Naive B cell (primary cell): ENCODE measurements around the gene GABARAPL2. TPM values are rescaled to one million over a fixed set of nuclear protein-coding genes. Genes with fewer than 3 reads are reported as not detected.

ENCODE experiments used
- ATAC-seq, 2 donors: fragments of 150-1000 bp; cut with Tn5 transposase; 2 replicates each; pipeline ENCODE4 v1.10.0; 2021; ENCODE audit warnings: low read depth in 2 of 2, mild to moderate bottlenecking in 2 of 2, moderate library complexity in 2 of 2
- DNase-seq: peaks from one replicate; pipeline ENCODE4 v3.0.0; 2022
- H3K27ac Mint-ChIP-seq, 6 donors: one replicate each; pipeline ENCODE4 v1.8.0; 2020 to 2022; ENCODE audit warnings: mild to moderate bottlenecking in 6 of 6, mixed read lengths in 6 of 6, moderate library complexity in 5 of 6, inconsistent platforms in 2 of 6
- H3K27me3 Mint-ChIP-seq, 3 donors: one replicate each; pipeline ENCODE4 v1.8.0; 2021 to 2022; ENCODE audit warnings: mixed read lengths in 3 of 3, mild to moderate bottlenecking in 1 of 3
- H3K36me3 Mint-ChIP-seq, 2 donors: one replicate each; pipeline ENCODE4 v1.8.0; 2020 to 2022; ENCODE audit warnings: mixed read lengths in 2 of 2, inconsistent platforms in 1 of 2, mild to moderate bottlenecking in 1 of 2
- H3K4me1 Mint-ChIP-seq, 3 donors: one replicate each; pipeline ENCODE4 v1.8.0; 2020 to 2022; ENCODE audit warnings: mixed read lengths in 3 of 3, inconsistent platforms in 1 of 3, mild to moderate bottlenecking in 1 of 3, moderate library complexity in 1 of 3
- H3K4me3 Mint-ChIP-seq, 8 donors: one replicate each; pipeline ENCODE4 v1.8.0; 2020 to 2022; ENCODE audit warnings: mild to moderate bottlenecking in 8 of 8, mixed read lengths in 8 of 8, moderate library complexity in 8 of 8, inconsistent platforms in 2 of 8
- H3K9me3 Mint-ChIP-seq, 7 donors: one replicate each; pipeline ENCODE4 v1.8.0; 2020 to 2022; ENCODE audit warnings: mixed read lengths in 7 of 7, mild to moderate bottlenecking in 5 of 7, inconsistent platforms in 2 of 7, moderate library complexity in 1 of 7
- polyA plus RNA-seq, 6 donors: library from polyadenylated mRNA; unstranded; fragments of 300-500 nt; fragmentation: Illumina TruSeq; gene quantifications; one replicate each; pipeline ENCODE4 v1.2.3, GENCODE V29; 2021; ENCODE audit warnings: low read depth in 6 of 6

GABARAPL2 gene
- 100 to 1,000 TPM; 251 to 332 (median 315) TPM for polyA plus RNA-seq

DNA sequence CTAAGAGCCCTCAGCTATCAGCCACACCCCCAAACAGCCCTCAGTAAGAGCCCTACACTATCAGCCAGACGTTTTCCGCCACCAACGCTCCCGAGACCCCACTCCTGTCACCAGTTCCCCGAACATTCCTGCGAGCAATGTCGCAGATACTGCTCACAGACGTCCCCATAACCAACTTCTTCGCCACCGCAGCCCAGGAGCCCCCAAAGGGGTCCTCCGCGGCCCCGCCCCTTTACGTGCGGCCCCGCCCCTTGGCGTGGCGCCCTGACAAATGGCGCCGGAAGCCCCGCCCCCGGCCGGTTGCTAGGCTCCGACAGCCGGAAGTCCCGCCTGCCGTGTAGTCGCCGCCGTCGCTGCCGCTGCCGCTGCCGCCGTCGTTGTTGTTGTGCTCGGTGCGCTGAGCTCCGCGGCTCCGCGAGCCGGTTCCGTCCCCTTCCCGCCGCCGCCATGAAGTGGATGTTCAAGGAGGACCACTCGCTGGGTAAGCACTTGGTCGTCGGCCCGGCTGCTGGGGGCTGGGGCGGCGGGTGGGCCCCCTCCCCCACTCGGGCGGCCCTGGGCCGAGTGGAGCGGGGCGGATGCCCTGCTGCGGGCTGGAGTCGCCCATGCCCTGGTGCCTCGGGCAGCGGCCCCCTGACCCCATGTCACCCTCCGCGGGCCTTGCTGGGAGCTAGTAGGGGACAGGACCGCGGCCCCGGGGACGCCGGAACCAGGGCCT is at the start of gene GABARAPL2:
TSS of gene GABARAPL2 (plus strand) at position 340 of the 718 bp plus-strand sequence. CDS start at position 448, 108 bp downstream.
- H3K27me3 Mint-ChIP-seq: peaks cover 0 to 14% (median 10%) of the 10 kb centered on the region in 3 donors
- peaks cover 35 to 55% (median 48%) of the 10 kb centered on the region in 3 donors for H3K4me1 Mint-ChIP-seq
- ATAC-seq: peak; percentile 42 to 64
- H3K36me3 Mint-ChIP-seq: peaks cover 0 to 5% of the 10 kb centered on the region in 2 donors
- DNase-seq: peak; percentile 97
- peak within 1 kb of the TSS; percentile 98 to 100 (median 100) for H3K27ac Mint-ChIP-seq
- peak within 1 kb of the TSS; percentile 87 to 100 (median 94) for H3K4me3 Mint-ChIP-seq
- H3K9me3 Mint-ChIP-seq: no peaks in the 10 kb centered on the region

DNA sequence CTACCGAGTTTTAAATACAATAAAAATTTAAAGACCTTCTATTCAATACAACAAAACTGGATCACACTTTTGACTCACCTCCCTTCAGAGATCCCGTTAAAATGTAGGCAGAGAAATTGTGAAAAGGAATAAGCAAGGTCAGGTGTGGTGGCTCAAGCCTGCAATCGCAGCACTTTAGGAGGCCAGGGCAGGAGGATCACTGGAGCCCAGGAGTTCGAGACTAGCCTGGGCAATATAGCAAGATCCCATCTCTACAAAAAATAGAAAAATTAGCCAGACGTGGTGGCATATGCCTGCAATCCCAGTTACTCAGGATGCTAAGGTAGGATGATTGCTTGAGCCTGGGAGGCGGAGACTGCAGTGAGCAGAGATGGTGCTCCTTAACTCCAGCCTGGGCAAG is 47.0 kb upstream of the GABARAPL2 start:
- Mint-ChIP-seq H3K27ac (no peak overlapping the region), H3K27me3 (no peaks in the 10 kb centered on the region), H3K4me3 (peak overlapping the region in 2 of 8 donors; percentile 12 to 29), H3K4me1 (peaks cover 6 to 19% (median 6%) of the 10 kb centered on the region in 3 donors), H3K9me3 (no peaks in the 10 kb centered on the region), H3K36me3 (no peaks in the 10 kb centered on the region)
- DNase-seq (no peak), ATAC-seq (no peak)

DNA sequence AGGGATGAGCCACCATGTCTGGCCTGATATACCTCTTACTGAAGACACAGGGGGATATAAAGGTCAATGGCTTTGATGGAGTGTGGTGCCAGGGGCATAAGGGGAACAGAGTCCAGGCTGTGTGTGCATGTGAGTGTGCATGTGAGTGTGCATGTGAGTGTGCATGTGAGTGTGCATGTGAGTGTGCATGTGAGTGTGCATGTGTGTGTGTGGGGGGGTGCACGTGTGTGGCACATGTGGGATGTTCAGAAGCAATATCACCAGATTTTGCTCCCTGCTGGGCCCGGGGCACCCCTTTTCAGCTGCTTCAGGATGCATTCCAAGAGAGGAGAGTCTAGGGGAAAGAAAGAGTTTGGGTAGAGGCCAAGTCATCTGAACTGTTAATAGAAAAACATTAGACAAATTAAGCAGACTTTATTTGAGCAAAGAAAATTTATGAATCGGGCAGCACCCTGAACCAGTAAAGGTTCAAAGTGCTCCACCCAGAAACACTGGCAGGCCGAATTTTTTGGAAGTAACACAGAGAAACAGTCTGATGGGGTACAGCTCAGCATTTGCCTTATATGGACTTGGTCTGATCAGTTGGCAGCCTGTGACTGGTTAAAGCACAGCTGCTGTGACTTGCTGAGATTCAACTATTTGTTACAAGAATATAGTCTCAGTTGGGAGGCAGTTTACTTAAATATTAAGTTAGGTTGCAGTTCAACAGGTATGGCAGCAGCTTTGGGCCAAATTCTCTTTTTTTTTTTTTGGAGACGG is 40.0 kb upstream of the GABARAPL2 start:
- H3K27ac Mint-ChIP-seq: no peak overlapping the region
- peaks cover 0 to 4% (median 2%) of the 10 kb centered on the region in 3 donors for H3K27me3 Mint-ChIP-seq

DNA sequence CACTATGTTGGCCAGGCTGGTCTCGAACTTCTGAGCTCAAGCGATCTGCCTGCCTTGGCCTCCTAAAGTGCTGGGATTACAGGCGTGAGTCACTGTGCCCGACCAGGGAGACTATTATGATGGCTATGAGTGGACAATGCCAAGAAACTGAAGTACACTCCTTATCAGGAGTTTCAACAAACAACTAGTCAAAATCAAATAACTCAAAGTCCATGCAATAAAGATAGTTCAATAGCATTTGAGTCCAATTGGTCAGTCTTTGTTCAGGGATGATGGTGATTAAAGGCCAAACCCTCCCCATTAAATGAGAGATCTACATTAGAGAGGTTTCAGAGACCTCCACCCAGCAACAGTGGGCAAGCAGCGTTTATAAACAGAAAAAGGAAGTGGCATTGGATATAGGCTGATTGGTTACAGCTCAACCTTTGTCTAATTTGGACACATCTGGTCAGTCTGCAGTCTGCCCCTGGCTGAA is 38.3 kb upstream of the GABARAPL2 start:
- H3K36me3 Mint-ChIP-seq: no peaks in the 10 kb centered on the region
- no peaks in the 10 kb centered on the region for H3K4me1 Mint-ChIP-seq
- peaks cover 0 to 6% (median 4%) of the 10 kb centered on the region in 3 donors for H3K27me3 Mint-ChIP-seq
- ATAC-seq (no peak), DNase-seq (no peak)
- H3K9me3 Mint-ChIP-seq: no peaks in the 10 kb centered on the region
- peak overlapping the region in 1 of 6 donors; percentile 12 for H3K27ac Mint-ChIP-seq
- H3K4me3 Mint-ChIP-seq: no peak overlapping the region

More for the DNA sequence above, 40.0 kb upstream of the GABARAPL2 start:
- no peaks in the 10 kb centered on the region for H3K9me3 Mint-ChIP-seq
- DNase-seq: no peak
- no peak overlapping the region for H3K4me3 Mint-ChIP-seq
- ATAC-seq: no peak
- H3K4me1 Mint-ChIP-seq: no peaks in the 10 kb centered on the region
- no peaks in the 10 kb centered on the region for H3K36me3 Mint-ChIP-seq

GRCh38 chr16:75529056-75529905 is 36.9 kb upstream of the GABARAPL2 start:
- Mint-ChIP-seq H3K4me3 (no peak overlapping the region), H3K4me1 (no peaks in the 10 kb centered on the region), H3K9me3 (no peaks in the 10 kb centered on the region), H3K27ac (peak overlapping the region in 1 of 6 donors; percentile 39), H3K36me3 (no peaks in the 10 kb centered on the region), H3K27me3 (peaks cover 0 to 6% (median 4%) of the 10 kb centered on the region in 3 donors)
- no peak for DNase-seq
- no peak for ATAC-seq

GRCh38 chr16:75529959-75530358 is 36.2 kb upstream of the GABARAPL2 start:
- Mint-ChIP-seq H3K4me1 (no peaks in the 10 kb centered on the region), H3K27ac (no peak overlapping the region), H3K27me3 (peaks cover 0 to 6% (median 4%) of the 10 kb centered on the region in 3 donors), H3K9me3 (no peaks in the 10 kb centered on the region), H3K4me3 (peak overlapping the region in 1 of 8 donors; percentile 47), H3K36me3 (no peaks in the 10 kb centered on the region)
- DNase-seq (no peak), ATAC-seq (no peak)

DNA sequence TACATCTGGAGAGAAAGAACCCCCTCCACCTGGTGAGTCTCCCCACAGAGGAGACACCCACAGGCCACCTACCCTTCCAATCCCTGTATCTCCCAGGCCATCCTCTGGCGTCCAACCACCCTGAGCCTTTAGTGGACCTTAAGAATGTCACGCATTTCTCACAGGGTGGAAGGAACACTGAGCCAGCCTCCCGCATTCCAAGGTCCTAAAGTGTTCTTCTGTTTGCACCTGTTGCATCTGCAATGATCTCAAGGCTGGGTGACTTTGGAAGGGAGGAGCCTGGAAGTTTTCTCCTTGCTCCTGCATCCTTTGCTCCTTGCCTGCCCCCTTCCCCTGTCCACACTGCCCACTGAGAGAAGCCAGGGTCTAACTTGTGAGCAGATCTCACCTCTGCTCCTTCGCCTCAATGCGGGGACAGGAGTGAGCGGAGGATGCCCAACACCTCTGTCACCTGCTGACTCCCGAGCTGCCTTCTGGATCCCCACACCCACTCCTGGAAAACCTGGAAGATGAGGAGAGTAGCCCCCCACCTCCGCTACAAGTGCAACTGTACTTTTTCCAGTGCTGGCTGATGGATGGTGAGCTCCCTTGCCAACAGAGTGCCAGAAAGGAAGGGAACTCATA is 33.9 kb upstream of the GABARAPL2 start:
- no peaks in the 10 kb centered on the region for H3K36me3 Mint-ChIP-seq
- no peak for ATAC-seq
- H3K4me1 Mint-ChIP-seq: no peaks in the 10 kb centered on the region
- H3K9me3 Mint-ChIP-seq: no peaks in the 10 kb centered on the region
- no peak overlapping the region for H3K27ac Mint-ChIP-seq
- no peak overlapping the region for H3K4me3 Mint-ChIP-seq
- DNase-seq: no peak
- peaks cover 0 to 6% (median 0%) of the 10 kb centered on the region in 3 donors for H3K27me3 Mint-ChIP-seq

DNA sequence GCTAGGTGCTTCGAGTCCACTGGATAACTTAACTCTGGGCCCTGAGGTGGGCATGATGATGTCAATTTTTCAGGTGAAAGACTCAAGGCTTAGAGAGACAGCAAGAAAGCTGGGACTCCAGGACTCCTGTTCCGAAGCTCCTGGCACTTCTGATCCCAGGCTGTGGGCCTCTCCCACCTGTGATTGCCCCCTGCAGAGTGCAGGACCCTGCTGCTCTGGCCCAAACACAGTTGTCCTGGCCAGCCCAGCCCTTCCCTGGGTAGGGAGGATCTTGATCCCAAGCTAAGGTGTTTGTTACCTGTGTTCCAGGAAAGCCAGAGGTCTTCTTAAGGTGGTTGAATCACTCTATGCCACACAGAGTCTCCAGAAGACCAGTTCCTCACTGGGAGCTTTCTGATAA is 33.4 kb upstream of the GABARAPL2 start:
- Mint-ChIP-seq H3K27ac (peak overlapping the region in 1 of 6 donors; percentile 60), H3K27me3 (peaks cover 0 to 6% (median 0%) of the 10 kb centered on the region in 3 donors)

DNA sequence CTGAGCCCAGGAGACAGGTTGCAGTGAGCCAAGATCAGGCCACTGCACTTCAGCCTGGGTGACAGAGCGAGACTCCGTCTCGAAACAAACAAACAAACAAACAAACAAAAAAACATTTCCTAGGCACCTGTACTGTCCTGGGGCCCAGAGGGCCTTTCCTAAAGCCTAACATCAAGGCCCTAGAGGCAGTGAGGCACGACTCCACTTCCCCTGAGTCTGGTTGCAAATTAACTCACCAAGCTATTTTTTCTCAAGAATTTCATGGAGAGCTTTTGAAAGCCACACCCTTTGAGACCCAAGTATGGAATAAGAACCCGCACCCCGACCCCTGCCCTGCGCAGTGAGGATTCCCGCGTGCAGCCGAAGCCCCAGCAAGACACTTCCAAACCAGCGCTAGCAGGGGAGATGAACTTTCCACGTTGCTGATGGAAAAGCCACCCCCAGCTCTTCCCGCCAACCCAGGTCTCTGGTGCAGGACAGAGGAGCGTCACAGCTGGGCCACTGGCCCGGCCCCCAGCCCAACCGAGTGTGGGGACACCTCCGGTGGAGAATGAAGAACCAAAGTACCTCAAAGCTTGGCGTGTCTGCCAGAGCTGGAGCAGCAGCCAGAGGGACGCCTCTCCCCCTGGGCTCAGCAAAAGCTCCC is 31.5 kb upstream of the GABARAPL2 start:
- H3K9me3 Mint-ChIP-seq: no peaks in the 10 kb centered on the region
- ATAC-seq: no peak
- H3K4me1 Mint-ChIP-seq: no peaks in the 10 kb centered on the region
- peak overlapping the region in 1 of 6 donors; percentile 70 for H3K27ac Mint-ChIP-seq
- DNase-seq: no peak
- no peak overlapping the region for H3K4me3 Mint-ChIP-seq
- peaks cover 0 to 6% (median 0%) of the 10 kb centered on the region in 3 donors for H3K27me3 Mint-ChIP-seq
- H3K36me3 Mint-ChIP-seq: no peaks in the 10 kb centered on the region

More for the DNA sequence above, 33.4 kb upstream of the GABARAPL2 start:
- no peaks in the 10 kb centered on the region for H3K9me3 Mint-ChIP-seq
- ATAC-seq (no peak), DNase-seq (no peak)
- H3K4me1 Mint-ChIP-seq: no peaks in the 10 kb centered on the region
- no peak overlapping the region for H3K4me3 Mint-ChIP-seq
- no peaks in the 10 kb centered on the region for H3K36me3 Mint-ChIP-seq

GRCh38 chr16:75535211-75535843 is 30.9 kb upstream of the GABARAPL2 start:
- Mint-ChIP-seq H3K27me3 (peaks cover 0 to 6% (median 0%) of the 10 kb centered on the region in 3 donors), H3K4me3 (no peak overlapping the region), H3K36me3 (no peaks in the 10 kb centered on the region), H3K9me3 (no peaks in the 10 kb centered on the region), H3K4me1 (no peaks in the 10 kb centered on the region), H3K27ac (no peak overlapping the region)
- ATAC-seq: no peak
- no peak for DNase-seq

DNA sequence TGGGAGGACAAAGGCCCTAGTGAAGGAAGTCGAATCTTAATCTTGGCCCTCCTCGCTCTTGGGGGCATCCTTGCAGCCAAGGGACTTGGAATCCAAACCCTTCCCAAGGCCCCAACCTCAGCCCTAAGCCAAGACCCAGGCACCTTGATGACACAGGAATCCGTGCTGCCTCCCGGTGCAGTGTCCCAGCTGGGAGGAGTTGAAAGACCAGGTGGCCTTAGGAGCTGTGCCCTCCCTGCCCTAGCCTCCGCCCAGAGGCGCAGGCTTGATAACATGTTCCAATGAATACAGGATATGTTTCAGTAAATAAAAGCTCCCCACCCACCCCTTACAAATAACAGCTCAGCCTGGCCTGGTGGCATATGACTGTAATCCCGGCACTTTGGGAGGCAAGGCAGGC is 30.3 kb upstream of the GABARAPL2 start, which contains the start of gene CHST5:
TSS of gene CHST5 (minus strand) at position 208 of the 400 bp plus-strand sequence. CDS start 5,724 bp downstream, outside the sequence.
- no peaks in the 10 kb centered on the region for H3K36me3 Mint-ChIP-seq
- peak within 1 kb of the TSS in 1 of 6 donors; percentile 26 for H3K27ac Mint-ChIP-seq
- ATAC-seq: no peak
- H3K27me3 Mint-ChIP-seq: peaks cover 0 to 6% (median 0%) of the 10 kb centered on the region in 3 donors
- H3K4me3 Mint-ChIP-seq: no peak within 1 kb of the TSS
- DNase-seq: no peak
- H3K4me1 Mint-ChIP-seq: no peaks in the 10 kb centered on the region
- no peaks in the 10 kb centered on the region for H3K9me3 Mint-ChIP-seq

DNA sequence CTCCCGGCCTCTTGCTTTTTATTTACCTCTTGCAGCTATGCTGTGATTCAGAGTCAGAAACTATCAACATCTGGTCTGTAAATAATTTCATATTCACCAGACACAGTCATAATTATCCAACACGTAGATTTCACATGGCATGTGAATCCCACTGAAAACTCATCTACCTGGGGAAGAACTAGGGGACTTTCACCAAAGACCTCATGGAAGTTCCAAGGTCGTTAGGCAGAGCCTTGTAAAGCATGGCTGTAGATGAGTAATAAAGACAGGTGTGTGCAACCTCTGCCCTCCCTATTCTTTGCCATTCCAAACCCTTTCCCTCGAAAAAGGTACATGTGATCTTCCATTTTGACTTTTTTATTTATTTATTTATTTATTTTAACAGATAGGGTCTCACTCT is 28.4 kb upstream of the GABARAPL2 start:
- Mint-ChIP-seq H3K9me3 (no peaks in the 10 kb centered on the region), H3K4me3 (no peak overlapping the region), H3K36me3 (no peaks in the 10 kb centered on the region), H3K27me3 (no peaks in the 10 kb centered on the region), H3K4me1 (no peaks in the 10 kb centered on the region), H3K27ac (no peak overlapping the region)
- no peak for ATAC-seq
- no peak for DNase-seq
